Left lobe of liver (tissue), 2 donors: ENCODE results near the gene SNHG17. TPM values are rescaled to one million over a fixed set of nuclear protein-coding genes. Genes with fewer than 3 reads are reported as not detected.
"Not testable (repeated sequence)": the region's sequence is repeated elsewhere in the genome, so short reads cannot be mapped to it uniquely, and the experiment has no call there.

ENCODE experiments used
- ATAC-seq: fragments of 200-7000 bp; cut with Tn5 transposase; one replicate; pipeline ENCODE4 v1.9.1; 2020; ENCODE audit warnings: mild to moderate bottlenecking, moderate library complexity
- DNase-seq: peaks from one replicate; pipeline ENCODE4 v3.0.0-alpha.2; 2020; ENCODE audit warnings: low spot score
- total RNA-seq: library from RNA; stranded (reverse); gene quantifications from one replicate; pipeline ENCODE4 v1.2.1, GENCODE V29; 2021
- donor health status: DM: no; HTN: no; CAD: no; lungs with moderate emphysema.
- donor health status: DM: no; HTN: yes; CAD: no.

Gene SNHG17
- total RNA-seq, 1 donor from 2014 or later = 8.4 TPM

GRCh38 chr20:38421915-38422314 lies 13.2 kb downstream of the SNHG17 start:
- DNase-seq (no peak), ATAC-seq (no peak)

DNA sequence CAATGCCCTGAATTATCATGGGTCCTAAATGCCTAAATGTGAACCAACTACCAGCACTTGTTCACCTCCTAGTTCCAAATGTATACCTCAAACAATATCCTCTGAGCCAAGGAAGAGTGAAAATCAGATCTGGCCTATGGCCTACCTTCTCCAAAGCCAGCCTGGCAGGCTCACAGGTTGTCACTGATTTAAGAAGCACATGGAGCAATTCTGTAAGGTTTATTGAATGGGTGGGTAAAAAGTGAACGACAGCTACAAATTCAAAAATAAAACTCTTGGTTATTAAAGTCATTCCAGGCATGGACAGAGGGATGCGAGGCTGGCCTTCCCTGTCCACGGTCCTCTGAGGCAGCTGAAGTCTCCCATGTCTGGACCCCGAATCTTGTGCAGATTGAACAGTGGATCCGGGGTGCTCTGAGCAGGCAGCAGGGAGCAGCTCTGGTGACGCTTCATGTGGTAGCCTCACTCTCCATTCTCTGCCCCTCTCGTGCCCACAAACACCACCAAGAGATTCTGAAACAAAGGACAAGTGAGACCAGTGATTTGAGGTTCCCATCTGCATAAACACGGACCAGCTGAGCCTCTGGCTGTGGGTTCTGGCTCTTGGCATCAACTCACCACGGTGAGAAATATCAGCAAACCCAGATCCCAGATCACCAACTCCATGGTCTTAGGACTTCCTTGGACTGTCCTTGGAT lies 14.6 kb downstream of the SNHG17 start:
- ATAC-seq (no peak), DNase-seq (no peak)

DNA sequence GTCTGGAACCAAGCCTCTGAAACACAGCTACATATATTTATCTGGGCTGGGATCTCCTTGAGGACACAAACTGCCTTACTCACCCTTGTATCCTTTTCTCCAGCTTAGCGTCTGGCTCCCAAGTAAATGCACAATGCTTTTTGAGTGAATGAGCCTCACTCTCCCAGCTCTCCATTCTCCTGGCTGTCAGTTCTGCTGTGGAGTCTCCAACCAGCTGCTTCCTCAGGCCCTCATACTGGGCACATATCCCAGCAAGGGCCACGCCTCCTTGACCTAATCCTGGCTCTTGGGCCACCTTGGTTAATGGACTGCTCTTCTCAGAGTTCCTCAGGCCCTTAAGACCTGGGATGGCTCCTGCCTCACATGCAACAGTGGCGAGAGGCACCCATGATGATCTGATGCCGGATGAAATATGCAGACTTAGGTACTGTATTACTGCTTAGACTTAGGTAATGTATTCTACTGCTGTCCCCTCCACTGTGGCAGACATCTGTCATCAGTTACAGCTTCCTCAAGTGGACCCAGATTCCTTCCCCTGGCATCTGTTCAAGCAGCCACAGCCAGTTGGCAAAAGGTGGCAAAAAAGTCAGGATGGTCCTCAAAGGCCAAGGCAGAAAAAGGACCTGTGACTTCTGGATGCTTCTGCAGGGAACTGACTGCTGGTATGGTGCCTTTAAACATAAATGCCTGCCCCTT lies 16.5 kb downstream of the SNHG17 start:
- ATAC-seq = peak; percentile 65
- DNase-seq = no peak

DNA sequence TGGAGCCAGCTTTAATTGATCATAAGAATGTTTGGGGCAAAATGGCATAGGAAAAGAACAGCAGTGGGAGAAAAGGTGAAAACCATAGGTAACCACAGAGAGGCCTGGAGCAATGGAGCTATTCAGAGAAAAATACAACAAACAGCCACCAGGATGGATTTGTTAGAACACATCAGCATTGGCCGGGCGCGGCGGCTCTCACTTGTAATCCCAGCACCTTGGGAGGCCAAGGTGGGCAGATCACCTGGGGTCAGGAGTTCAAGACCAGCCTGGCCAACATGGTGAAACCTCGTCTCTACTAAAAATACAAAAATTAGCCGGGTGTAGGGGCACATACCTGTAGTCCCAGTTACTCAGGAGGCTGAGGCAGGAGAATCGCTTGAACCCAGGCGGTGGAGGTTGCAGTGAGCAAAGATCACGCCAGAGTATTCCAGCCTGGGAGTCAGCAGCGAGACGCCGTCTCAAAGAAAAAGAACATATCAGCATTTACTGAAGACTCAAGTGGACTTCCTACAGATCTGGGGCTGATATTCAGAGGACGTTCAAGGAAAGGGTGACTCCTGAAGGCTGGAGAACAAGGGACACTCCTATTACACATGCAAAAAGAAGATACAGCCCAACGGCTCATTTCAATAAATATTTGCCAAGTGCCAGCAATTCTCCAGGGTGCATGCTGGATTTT lies 20.2 kb downstream of the SNHG17 start:
- ATAC-seq (no peak), DNase-seq (no peak)

DNA sequence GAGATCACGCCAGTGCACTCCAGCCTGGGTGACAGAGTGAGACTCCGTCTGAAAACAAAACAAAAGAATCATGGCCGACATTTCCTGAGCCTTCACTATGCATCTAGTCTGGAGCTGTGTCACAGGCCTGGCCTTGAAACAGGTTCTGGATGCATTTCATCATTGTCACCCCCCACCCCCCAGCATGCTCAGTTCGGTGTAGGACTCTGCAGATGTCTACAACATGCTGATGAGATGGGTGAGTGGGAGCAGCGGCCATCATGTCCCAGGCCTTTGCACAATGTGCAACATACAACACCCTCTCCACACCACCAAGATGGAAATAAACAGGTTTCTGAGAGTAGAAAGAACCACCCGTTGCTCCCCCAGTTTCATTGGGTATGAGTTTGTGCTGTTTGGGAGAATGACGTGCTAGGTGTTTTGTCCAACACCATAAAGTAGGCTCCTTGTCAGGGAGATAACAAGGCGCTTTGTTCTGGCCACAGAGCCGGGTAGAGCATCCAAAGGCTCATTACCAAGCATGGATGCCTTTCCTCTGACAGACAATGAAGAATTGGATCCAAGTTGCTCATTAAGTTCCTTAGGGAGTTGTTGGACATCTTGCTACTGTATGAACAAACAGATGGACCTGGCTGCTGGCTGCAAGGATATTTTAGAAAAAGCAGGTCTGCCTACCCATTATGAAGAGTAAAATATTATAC lies 22.1 kb downstream of the SNHG17 start:
- no peak for DNase-seq

GRCh38 chr20:38407822-38408221 lies 27.3 kb downstream of the SNHG17 start:
- ATAC-seq, DNase-seq: not testable (repeated sequence)

More for the DNA sequence above, 22.1 kb downstream of the SNHG17 start:
- ATAC-seq = no peak

- DNase-seq (no peak), ATAC-seq (no peak)
Observed at GRCh38 chr20:38407321-38407720, 27.8 kb downstream of the SNHG17 start.

DNA sequence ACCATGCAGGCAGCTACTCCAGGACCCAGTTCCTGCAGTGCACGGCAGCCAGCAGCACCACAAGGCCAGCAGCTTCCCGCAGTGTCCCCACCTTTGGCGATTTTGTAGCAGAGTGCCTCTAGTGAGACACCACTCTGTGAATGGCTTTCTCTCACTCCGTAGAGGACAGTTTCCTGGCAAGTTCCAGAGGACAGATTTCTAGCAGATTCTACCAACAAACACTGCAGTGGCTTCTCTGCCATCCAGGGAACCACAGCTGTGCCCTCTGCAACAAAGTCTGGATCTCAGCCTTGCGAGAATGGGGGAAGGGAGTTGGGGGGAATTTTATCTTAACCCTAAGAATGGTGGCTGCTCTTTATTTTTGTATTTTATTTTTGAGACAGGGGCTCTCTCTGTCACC lies 28.7 kb downstream of the SNHG17 start:
- ATAC-seq = no peak
- DNase-seq = no peak

DNA sequence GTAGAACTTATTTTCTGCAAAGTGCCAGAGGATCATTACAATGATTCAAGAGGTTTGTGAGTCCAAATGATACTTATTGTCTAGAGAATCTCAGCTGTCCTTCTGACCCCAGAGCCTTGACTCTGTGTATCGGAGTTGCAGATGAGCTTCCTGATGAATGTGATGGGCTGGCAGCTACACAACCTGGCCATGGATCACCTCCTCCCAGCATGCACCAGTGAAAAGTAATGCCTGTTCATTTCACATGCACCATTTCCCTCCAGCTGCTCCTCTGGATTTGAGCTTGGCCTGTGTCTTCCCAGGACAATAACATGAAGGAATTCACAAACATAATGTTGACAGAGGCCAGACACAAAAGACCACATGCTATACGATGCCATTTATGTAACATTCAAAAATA lies 30.0 kb downstream of the SNHG17 start:
- ATAC-seq (no peak), DNase-seq (no peak)

DNA sequence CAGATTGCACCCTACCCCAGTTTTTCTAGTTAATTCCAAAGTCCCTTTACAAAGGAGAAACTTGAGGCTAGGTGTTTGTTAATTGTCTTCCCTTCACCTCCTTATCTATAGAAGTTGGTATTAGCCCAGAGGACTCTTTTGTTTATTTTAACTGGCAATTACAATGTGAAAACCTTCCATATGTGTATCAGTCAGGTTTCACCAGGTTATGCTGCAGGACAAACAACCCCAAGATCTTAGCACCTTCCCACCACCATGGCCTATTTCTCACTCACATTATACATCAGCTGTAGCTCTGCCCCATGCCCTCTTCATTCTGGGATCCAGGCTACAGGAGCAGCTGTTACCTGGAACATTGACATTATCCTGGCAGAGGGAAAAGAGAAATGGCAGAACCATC lies 31.1 kb downstream of the SNHG17 start:
- DNase-seq = no peak
- ATAC-seq = no peak

GRCh38 chr20:38402816-38403215 lies 32.3 kb downstream of the SNHG17 start:
- DNase-seq (no peak), ATAC-seq (no peak)

DNA sequence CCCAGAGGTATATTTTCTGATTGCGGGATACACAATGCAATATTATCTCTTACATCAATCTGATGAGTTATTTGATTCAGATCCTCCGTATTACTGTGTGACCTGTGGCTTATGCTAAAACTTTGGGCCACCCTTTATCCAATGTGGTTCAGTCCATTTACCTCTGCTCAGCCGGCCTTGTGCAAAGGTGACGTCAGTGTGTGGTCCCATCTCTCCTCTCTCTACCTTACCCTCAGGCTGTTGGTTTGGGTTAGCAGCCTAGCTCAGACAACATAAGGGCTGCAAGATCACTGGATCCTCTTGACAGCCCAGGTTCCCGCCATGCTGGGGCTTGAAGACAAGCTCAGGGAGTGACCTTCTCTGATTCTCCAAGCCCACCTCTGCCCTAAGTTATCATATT lies 33.0 kb downstream of the SNHG17 start:
- ATAC-seq (no peak), DNase-seq (no peak)

- not testable (repeated sequence) for ATAC-seq, DNase-seq
Observed at GRCh38 chr20:38395751-38396395, 39.3 kb downstream of the SNHG17 start.

- ATAC-seq = no peak
Observed at GRCh38 chr20:38395165-38395564, 40.0 kb downstream of the SNHG17 start.

DNA sequence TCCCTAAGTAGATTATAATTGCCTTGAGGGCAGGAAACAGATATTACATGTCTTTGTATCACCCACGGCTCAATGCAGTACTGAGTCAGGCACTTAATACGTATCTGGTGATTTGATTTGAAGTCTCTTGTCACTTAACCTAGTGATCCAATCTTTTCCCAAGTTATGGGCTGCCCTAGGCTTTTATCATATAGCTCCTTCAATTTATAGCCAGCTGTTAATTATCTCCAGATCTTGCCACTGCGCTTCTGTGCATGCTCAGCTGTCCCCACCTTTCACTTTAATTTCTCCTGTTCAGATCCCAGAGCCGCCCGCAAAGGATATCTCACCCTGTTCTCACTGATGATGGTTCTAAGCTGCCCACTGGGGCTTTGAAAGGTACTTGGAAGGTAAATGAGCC lies 41.9 kb downstream of the SNHG17 start:
- ATAC-seq = no peak
- DNase-seq = no peak

More at GRCh38 chr20:38395165-38395564, 40.0 kb downstream of the SNHG17 start:
- no peak for DNase-seq

- no peak for DNase-seq
- ATAC-seq = peak; percentile 80
Observed at GRCh38 chr20:38392356-38392755, 42.8 kb downstream of the SNHG17 start.

DNA sequence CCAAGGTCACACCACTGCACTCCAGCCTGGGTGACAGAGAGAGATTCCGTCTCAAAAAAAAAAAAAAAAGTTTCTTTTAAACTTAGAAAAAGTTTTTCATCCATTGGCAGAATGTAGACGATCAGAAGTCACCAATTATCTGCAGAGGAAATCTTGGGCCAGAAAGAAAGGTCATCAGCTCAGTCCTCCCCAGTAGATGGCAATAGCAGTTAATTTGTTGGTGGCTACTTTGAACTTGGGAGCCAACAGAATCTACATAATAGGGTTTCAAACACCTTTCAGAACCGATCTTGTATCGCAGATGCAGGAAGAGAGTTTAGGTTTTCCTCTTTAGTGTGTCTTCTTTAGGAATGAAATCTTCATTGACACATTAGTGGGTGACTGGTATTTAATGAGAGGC lies 47.2 kb downstream of the SNHG17 start:
- no peak for DNase-seq
- peak; percentile 39 for ATAC-seq

DNA sequence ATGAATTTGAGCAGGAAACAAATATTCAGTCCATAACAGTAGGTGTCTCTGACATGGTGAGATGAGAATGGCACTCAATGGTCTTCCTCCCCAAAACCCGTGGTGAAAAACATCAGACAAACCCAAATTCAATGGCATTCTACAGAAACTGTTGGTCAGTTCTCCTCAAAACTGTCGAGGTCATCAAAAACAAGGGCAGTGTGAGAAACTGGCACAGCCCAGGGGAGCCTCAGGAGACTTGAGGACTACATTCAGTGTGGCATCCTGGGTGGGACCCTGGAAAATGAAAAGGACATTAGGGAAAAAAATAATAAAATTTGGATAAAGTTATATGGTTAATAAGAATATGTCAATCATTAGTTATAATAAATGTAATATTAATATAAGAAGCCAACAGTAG lies 48.3 kb downstream of the SNHG17 start:
- no peak for ATAC-seq
- DNase-seq = no peak

DNA sequence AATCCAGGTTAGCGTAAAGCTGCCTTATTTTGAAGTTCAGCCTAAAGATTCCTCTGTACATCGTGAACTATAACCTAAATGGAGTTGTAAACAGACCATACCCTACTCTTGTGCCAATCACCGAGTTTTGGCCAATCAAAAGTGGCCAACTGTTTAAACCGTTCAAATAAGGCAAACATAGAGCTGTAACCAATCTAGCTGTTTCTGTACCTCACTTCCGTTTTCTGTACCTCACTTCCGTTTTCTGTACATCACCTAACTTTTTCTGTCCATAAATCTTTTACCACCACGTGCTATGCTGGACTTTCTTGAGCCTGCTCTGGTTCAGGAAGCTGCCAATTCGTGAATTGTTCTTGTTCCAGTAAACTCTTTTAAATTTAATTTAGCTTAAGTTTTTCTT lies 49.1 kb downstream of the SNHG17 start:
- ATAC-seq = no peak

GRCh38 chr20:38383147-38383546 lies 52.0 kb downstream of the SNHG17 start:
- DNase-seq = no peak
- no peak for ATAC-seq

More for the DNA sequence above, 49.1 kb downstream of the SNHG17 start:
- no peak for DNase-seq

DNA sequence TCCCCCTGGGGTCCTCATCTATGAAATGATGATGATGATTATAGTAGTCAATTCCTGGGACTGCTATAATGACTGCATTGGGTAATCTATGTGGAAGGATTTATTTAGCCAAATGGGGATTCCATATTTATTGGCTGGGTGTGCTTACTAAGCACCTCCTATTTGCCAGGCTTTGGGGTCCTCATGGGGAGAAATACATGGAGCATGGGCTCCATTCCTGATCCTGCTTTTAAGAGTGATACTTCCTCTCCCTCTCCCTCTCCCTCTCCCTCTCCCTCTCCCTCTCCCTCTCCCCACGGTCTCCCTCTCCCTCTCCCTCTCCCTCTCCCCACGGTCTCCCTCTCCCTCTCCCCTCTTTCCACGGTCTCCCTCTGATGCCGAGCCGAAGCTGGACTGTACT lies 57.3 kb downstream of the SNHG17 start:
- ATAC-seq, DNase-seq: not testable (repeated sequence)
